Glomerular endothelial cell (primary cell): ENCODE data around the gene CALCR. TPM values are rescaled to one million over a fixed set of nuclear protein-coding genes. Genes with fewer than 3 reads are reported as not detected.

Source experiments
- DNase-seq: peaks from one replicate; pipeline ENCODE4 v3.0.0-alpha.2; 2011; ENCODE audit warnings: low read depth, low spot score; ENCODE audit errors: extremely low read depth
- total RNA-seq: library from RNA; depleted of rRNA; stranded (reverse); fragments of >200 nt; gene quantifications from 2 replicates; pipeline ENCODE4 v1.2.3, GENCODE V29; 2015

CALCR gene
- total RNA-seq, 1 donor from 2014 or later: not detected

DNA sequence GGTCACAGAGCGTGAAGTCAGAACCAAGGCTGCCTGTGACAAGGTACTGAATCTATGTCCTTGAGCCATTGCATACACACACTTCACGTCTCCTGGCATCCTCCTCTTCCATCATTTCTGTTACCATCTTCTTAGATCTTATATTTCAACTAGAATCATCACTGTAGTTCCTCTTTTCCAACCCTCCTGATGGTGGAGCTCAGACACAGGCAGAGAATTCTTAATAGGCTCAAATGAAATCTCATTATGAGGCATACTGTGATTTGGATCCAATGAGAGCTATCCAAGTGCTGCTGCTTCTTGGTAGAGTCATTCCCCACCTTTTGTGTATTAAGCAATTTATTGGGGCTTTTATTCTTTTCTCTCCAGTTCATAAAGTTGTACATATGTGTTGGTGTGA is 113.2 kb downstream of the CALCR start:
- DNase-seq: no peak

DNA sequence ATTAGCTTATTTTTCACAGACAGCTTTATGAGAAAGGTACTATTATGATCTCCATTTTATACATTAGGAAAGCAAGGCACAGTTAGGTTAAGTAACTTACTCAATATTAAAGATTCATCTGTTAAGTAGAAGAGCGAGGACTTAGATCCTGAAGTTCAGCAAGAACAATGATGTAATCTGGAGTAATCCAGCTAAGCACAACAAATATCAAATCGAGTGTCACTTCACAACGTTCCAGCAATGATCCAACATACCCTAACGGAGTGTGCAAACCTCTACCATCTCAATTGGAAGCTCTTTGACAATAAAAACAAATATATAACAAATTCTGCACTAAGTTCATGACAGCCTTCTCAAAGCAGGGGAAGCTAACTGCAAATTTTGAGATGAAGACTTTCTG is 121.3 kb downstream of the CALCR start:
- DNase-seq: no peak

DNA sequence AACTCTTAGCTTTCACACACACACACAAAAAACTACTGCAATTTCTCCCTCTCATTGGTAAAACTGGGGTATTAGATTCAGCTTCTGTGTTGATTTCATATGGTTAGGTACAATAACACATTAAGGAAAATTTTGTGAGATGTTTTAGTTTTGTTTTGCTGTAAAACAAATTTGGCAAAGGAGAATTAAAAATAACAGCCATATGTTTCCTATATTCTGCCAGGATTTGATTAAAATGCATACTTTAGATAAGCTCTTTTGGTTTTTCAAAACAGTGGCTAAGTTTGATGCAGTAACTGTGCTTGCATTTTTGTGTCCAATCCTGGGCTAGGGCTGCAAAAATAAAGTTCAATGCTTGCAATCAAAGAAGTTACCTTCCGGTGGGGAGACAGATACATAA is 126.3 kb downstream of the CALCR start:
- DNase-seq: no peak

DNA sequence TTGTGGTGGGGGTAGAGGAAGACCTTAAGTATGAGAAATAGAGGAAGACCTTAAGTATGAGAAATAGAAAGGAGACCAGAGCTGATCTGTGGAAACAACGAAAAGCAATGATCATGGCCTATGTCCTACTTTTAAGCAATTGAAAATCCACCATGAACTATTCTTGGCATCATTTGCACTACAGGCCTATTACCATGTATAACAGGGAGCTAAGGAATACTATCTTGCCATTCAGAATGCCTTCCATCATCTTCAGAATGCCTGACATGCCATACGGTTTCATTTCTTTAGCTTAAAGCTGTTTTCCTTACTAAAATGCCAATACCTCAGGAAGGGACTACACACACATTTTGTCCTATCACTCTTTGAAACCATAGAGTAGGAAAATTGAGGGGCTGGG is 127.0 kb downstream of the CALCR start:
- DNase-seq: no peak

DNA sequence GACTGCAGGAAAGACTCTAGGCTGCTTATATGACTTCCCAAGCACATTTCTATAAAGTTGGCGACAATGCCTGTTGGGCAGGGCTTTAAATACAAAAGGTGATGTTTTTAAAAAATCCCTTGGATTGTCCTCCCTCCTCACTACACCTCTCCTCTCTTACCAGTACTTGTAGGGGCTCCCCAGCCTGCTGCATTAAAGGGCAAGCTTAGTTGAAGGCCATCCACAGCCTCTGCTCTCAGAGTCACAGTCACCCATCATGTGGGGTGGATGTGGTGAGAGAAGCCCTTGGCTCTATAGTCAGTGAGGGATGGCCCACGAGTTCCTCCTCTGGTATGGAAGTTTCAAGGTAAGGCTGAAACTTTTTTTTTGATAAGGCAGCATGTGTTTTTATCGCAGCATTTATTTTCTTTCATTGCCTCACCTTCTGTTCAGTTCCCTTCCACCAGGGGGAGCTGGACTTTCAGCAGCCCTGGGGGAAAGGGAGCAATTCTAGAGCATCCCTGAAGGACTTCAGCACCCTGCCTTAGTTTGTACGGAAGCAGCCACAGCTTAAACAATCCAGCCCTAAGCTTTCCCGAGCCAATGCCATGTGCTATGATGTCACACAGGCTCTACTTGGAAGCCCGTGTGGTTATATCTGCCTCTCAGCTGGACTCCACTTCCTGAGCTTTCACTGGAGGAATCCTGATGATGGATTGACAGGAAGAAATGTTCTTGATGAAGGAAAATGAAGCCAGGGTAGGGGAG is 131.9 kb downstream of the CALCR start:
- DNase-seq: peak; percentile 10

DNA sequence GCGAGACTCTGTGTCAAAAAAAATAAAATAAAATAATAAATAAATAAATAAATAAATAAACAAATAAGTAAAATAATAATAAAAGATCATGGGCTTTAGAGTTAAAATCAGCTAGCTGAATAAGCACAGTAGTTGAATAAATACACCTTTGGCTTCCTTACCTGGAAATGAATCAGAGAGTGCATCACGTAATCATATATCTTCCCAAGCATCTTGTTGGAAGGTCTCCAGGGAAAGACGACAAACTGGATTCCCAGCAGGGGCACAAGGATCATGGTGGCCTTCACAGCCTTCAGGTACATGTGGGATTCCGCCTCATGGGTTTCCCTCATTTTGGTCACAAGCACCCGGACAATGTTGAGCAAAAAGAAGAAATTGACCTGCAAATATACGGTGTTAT is 138.7 kb downstream of the CALCR start:
- no peak for DNase-seq

DNA sequence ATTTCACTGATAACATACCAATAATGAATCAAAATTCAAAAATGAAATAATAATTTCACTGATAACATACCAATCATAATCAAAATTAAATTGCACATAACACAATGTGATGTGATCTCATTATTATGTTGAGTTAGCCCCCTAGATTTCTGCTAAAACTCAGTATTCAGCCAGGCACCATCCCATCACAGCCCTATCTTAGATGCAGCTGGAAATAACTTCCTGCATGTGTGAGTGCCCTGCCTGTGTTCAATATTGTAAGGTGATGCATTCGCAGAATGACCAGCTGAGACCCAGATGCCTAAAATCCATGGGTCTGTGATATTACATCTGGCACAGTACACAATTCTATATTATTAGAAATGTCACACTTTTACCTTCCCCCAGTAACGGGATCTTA is 142.4 kb downstream of the CALCR start:
- DNase-seq: no peak

DNA sequence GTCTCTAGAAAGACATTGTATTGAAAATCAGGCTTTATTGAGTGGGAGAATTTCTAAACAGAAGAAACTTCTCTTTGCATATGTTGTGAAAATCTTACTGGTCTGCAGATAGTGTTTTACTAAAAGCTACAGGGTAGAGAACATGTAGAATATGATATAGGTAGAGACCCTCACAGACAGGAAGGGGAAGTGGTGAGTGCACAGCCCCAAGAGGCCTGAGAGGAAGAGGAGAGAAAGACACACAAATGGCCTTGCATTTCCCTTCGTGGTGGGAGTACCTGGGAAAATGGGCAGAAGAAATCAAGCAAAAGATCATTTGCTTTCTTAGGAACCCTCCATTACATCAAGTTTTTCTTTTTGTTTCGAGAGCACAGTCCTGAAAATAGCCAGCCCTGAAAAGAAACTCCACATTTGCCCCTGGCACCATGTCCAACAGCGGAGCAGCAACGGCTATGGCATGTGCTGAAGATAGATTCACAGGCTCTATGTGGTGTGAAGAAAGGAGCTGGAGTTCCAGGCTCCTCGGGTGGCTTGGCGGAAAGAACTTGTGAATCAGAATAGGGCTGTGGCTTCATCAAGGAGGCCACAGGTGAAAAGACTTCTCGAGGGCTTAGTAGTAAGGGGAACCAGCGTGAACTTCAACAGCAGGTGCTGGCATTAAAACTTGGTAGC is 143.5 kb downstream of the CALCR start:
- no peak for DNase-seq

DNA sequence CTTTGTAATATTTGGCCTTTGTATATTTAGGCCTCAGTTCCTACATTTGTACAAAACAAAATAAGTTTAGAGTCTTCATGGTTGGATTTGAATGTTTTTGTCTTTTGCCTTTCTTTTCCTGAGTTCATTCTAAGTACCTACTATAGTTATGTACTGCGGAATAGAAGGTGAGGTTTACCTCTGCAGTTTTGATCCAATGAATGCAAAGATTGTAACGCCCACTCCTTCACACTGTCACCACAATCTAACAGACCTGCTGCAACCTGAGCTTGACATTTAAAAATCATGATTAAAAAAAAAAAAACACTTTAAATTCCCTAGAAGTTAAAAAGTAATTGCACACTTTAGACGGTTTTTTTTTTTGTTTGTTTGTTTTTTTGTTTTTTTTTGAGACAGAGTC is 145.0 kb downstream of the CALCR start:
- DNase-seq: no peak

DNA sequence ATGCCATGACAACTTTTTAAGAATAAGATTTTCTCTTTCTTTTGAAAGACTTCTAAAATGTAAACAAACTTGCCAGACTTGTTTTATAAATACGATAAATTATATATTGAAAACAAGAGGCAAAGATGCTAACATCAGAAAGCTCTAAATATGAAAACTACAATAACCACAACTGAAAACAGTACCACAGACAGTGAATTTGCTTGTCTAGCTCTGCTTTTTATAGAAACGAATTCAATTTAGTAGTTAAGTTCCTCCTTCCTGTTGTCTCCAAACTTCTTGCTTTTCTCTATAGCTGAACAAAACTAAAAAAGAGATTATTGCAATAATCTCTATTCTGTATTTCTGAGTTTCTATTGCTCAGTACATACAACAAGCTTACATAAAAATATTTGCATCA is 147.4 kb downstream of the CALCR start:
- DNase-seq: no peak

DNA sequence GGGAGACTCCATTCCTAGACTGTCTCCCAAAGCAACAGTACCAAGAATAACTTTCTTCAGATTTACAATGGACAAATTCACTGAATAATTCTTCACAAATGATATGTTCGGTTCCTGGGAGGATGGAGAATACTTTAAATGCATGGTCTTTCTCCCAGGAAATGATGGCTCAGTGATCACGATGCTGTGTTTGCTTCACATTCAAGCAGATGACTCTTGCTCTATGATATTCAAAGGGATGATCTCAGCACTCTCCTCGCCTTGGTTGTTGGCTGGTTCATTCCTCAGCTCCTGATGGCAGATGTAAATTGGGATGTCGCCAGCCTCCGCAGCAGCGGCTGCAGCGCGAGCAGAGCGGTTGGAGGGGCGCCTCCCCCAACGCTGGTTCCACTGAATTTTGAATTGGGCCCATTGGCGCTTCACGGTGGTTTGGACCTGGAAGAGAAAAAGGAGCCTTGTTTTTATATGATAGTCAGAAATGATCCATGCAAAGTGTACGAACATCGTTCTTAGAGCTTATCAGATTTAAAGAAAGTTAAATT is 148.3 kb downstream of the CALCR start:
- DNase-seq: no peak

DNA sequence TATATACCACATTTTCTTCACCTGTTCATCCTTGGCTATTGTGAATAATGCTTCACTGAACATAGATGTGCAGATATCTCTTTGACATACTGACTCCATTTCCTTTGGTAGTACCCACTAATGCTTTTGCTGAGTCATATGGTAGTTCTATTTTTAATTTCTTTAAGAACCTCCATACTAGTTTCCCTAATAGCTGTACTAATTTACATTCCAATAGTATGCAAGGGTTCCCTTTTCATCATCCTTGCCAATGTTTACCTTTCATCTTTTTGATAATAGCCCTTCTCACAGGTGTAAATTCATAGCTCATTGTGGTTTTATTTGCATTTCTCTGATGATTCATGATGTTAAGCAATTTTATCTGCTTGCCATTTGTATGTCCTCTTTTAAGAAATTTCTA is 159.9 kb downstream of the CALCR start:
- no peak for DNase-seq

DNA sequence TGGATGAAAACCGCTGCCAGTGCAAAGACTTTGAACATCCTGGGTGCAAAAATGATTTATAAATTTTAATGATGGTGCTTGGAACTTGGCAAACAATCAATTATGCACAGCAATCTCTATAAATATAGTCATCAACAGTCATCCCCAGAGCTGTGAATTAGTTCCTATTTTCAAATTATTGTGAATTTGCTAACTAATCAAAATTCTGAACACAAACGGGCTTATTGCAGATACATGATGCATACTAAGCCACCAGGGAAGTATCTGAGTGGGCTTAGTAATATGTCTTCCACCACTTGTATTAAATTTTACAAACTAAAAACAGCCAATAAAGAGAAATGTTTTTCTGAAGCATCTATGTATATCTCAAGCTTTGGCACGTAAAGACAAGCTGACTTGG is 165.2 kb downstream of the CALCR start:
- no peak for DNase-seq

DNA sequence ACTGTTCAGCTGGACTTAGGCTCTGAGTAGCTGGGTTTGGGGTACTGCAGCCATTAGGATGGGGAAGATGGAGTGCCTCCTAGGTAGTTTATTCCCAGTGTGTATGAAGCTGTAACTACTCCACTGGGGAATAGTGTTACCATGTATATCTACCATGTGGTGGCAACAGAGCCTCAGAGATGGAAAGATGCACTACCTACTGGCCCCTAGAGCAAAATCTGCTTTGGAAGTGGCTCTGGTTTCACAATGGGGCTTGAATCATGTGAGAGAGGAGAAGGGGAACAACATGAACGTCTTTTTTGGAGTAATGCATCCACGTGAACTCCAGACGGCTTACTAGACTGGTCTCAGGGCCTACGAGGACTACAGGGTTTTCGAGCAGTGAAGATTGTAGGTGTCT is 167.3 kb downstream of the CALCR start:
- no peak for DNase-seq

DNA sequence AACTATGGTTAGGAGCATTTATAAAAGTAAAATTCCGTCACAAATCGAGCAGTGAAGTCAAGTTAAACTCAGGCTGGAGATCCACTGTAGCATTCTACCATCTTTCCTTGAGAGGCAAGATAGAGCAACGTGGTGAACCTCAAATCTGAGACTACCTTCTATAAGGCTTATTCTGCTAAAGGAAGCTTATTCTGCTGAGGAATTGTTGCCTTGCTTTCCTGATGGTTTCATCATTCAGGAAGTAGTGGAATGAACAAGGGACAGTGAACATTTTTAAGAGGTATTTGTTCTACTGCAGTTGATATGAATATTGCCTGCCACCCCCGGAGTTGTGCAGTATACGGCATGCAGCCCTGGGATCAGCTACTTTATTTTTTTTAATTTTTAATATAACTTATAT is 171.6 kb downstream of the CALCR start:
- DNase-seq: no peak

DNA sequence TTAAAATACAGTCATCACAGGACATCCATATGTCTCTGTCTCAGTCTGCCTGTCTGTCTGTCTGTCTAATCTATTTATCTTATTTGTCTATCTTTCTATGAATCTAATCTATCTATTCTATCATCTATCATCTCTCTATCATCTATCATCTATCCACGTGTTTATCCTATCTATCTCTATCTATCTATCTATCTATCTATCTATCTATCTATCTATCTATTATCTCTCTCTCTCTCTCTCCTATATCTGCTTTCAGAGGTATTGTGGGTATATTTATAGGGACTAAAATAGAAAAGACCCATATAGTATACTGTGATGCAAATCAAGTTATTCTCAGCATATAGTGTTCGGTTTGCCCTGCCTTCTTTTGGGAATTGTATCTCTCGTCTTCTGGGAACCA is 174.9 kb downstream of the CALCR start:
- no peak for DNase-seq

DNA sequence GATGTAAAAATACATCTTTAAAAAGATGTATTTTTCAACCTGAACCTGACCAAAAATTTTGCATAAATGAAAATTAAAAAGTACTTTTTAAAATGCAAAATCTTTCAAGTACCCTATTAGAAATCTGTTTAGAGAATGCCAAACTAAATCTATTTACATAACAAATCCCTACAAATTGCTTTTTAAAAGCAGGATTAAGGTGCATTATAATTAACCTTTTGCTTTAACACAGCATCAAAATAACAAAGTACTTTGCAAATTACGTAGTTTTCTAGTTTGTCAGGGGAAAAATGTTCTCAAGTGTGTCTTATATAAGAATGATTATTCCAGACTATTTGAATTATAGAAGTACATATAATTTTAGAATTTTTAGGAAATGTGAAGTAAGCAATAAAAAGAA is 181.5 kb downstream of the CALCR start:
- no peak for DNase-seq

DNA sequence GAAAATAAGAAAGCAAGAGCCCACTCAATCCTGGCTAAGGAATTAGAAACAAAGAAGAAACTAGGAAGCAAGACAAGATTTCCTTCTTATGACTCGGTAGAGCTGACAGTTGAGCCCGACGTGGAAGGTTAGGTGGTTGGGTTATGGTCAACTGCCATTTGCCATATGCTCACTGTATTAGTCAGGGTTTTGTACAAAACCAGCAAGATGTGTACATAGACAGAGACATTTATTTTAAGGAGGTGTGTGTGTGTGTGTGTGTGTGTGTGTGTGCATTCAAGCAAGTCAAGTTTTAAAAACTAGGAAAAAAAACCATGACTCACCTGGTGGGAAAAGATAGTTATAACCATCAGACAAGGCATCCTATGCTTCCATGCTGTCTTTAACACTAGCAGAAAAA is 183.9 kb downstream of the CALCR start:
- no peak for DNase-seq

DNA sequence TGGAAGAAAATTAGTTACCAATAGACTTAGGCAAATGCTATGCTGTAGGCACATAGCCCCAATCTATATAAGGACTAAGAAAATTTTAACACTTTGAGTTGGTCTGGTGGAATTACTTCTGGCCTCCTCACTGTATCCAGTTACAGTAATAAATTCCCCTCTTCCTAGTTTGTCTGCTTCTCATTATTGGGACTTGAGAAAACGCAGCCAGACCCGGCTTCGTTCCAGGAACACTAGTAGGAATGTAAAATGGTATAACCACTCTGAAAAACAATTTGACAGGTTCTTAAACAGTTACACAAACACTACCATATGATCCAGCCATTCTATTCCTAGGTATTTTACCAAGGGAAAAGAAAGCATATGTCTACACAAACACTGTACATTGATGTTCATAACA is 192.2 kb downstream of the CALCR start:
- DNase-seq: no peak

DNA sequence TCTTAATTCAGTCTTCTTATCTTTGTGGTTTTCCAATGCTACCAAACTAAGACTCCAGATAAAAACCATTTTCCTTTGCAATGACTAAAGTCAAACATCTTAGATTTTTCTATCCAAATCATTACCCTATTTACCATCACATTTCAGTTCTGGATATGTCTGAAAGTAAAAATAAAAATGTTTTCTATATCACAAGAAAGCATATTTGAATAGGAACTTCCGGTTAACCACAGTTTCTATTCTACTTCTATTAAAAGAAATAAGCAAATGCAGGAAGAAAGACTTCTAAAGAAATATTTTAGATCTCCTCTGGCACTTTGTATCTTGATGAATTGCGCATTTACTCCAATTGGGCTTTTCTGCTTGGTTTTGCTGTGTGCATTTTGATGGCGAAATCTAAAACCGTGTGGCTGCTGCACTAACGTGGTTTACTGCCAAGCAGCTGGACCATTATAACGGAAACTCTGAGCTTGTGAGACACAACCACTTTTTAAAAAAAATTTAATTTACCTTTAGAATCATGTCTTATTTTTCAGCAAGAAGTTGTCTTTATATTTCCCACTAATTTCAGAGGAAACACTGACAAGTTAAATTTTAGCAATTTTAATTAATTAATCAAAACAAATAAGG is 196.3 kb downstream of the CALCR start:
- no peak for DNase-seq

DNA sequence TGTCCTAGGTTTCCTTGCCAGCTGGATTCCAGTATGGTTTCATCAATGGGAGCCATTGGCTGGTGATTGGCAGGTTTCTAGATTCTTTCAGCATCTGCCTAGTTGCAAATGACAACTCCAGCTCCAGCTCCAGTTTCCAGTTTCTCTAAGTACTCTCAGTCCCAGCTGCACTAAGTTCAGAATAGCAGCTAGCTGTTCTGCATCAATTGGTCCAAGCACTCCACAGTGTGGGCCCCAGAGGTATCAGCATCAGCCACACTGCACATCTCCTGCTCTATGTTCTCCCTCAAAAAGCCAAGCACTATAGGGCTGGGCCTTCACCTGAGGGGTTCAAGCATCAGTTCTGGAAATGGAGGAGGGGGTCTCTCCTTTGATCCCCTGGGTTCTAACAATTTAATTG is 198.9 kb downstream of the CALCR start:
- no peak for DNase-seq
